Neural cell (in vitro differentiated cells): ENCODE results near the gene SDCCAG8.

Experiments used
- CTCF ChIP-seq: fragments of 450-650 bp; IDR thresholded peaks from 2 replicates; pipeline ENCODE4 v1.5.1; 2014; ENCODE audit warnings: antibody characterized with exemption, mild to moderate bottlenecking, moderate library complexity; ENCODE audit not compliant: poor library complexity, severe bottlenecking
- EZH2 ChIP-seq: fragments of 200-600, 300-800 bp; shearing (Covaris generic), sonication (generic); IDR thresholded peaks from 2 replicates; pipeline ENCODE4 v1.6.1; 2014; ENCODE audit warnings: antibody characterized with exemption, low read length, borderline replicate concordance, mild to moderate bottlenecking; ENCODE audit not compliant: insufficient read depth, poor library complexity, severe bottlenecking
- RAD21 ChIP-seq: fragments of 450-650 bp; conservative IDR thresholded peaks from 2 replicates; pipeline ENCODE4 v1.6.1; 2014; ENCODE audit warnings: antibody characterized with exemption, mild to moderate bottlenecking, moderate library complexity

- TF ChIP-seq RAD21 = no peak
- TF ChIP-seq CTCF = no peak
- TF ChIP-seq EZH2 = no peak
Observed at GRCh38 chr1:243454328-243454997, 198.6 kb downstream of the SDCCAG8 start.
